Measurements from ENCODE around the gene PDE3A. TPM values are rescaled to one million over a fixed set of nuclear protein-coding genes. Genes with fewer than 3 reads are reported as not detected.
"Not testable (repeated sequence)": the region's sequence is repeated elsewhere in the genome, so short reads cannot be mapped to it uniquely, and the experiment has no call there.

The PDE3A gene
- total RNA-seq, 1 donor from 2014 or later: 5.5 TPM

DNA sequence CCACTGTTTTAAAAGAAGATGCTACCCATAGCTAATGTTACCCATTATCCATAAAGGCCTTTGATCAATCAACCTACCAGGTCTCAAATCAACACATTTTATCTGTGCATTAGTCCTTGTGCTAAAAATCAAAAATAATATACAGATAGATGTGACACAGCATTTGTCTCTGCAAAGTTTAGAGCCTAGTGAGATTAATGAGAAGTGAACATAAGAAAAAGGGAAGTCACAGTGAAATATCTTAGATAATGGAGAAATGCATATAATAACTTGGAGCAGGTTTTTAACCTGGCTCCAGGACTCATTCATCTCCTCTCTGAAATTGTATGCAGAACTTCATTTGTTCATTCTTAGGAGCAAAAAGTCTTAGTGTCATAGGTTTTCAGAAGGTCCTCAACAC lies 7.2 kb downstream of the PDE3A start:
- peaks cover 10% of the 10 kb centered on the region for H3K27me3 ChIP-seq (ENCODE audit: low read depth)
- intact Hi-C loops (cut with DNase I): no loop called here
- H3K36me3 ChIP-seq: no peaks in the 10 kb centered on the region

DNA sequence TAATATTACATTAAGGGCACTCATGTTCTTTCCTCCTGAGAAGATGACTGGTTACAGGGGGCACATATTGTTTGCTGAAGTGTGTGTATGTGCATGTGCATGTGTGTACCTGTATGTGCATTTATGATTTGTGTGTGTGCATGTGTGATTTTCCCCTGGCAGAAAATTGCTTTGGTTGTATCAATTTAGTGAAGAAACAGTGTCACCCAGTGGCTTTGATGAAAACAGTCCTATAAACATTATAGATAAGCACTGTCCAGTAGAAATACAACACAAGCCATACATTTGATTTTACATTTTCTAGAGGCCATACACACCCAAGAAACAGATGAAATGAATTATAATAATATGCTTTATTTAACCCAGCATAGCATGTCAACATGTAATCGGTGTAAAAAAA lies 8.6 kb downstream of the PDE3A start:
- ATAC-seq: no peak
- H3K4me3 ChIP-seq: no peak overlapping the region
- no peaks in the 10 kb centered on the region for H3K9me3 ChIP-seq
- no peak overlapping the region for H3K27ac ChIP-seq
- no peaks in the 10 kb centered on the region for H3K36me3 ChIP-seq
- no peaks in the 10 kb centered on the region for H3K27me3 ChIP-seq (ENCODE audit: low read depth)
- DNase-seq: no peak
- H3K4me1 ChIP-seq: no peaks in the 10 kb centered on the region
- TF ChIP-seq, protein P1, sequence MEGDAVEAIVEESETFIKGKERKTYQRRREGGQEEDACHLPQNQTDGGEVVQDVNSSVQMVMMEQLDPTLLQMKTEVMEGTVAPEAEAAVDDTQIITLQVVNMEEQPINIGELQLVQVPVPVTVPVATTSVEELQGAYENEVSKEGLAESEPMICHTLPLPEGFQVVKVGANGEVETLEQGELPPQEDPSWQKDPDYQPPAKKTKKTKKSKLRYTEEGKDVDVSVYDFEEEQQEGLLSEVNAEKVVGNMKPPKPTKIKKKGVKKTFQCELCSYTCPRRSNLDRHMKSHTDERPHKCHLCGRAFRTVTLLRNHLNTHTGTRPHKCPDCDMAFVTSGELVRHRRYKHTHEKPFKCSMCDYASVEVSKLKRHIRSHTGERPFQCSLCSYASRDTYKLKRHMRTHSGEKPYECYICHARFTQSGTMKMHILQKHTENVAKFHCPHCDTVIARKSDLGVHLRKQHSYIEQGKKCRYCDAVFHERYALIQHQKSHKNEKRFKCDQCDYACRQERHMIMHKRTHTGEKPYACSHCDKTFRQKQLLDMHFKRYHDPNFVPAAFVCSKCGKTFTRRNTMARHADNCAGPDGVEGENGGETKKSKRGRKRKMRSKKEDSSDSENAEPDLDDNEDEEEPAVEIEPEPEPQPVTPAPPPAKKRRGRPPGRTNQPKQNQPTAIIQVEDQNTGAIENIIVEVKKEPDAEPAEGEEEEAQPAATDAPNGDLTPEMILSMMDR (IDR thresholded peaks at IDR 0.05): no peak
- intact Hi-C loops (cut with DNase I): no loop called here

More for the DNA sequence above, 7.2 kb downstream of the PDE3A start:
- Histone ChIP-seq H3K4me3 (no peak overlapping the region), H3K4me1 (no peaks in the 10 kb centered on the region), H3K27ac (no peak overlapping the region), H3K9me3 (no peaks in the 10 kb centered on the region)
- TF ChIP-seq, protein P1 (IDR thresholded peaks at IDR 0.05): no peak
- DNase-seq (no peak), ATAC-seq (no peak)

DNA sequence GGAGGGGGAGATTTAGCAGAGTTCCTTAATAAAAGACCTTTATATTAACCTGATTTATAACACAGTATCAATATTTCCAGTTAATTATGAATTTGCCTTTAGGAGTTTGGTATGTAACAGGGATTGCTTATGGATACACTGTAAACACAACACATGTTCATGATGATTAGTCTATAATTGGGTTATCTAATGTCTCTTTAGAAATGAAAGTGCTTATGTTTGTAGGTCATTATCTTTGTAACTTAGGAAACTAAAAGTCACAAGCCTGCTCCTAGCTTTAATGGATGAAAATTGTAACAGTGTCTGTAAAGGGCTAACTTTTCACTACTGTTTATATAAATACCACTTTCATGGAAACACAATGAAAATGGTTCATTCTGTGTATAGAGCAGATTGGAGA lies 9.4 kb downstream of the PDE3A start:
- ATAC-seq: no peak
- H3K36me3 ChIP-seq: no peaks in the 10 kb centered on the region
- H3K4me1 ChIP-seq: no peaks in the 10 kb centered on the region
- DNase-seq: no peak
- no peaks in the 10 kb centered on the region for H3K27me3 ChIP-seq (ENCODE audit: low read depth)
- H3K4me3 ChIP-seq: no peak overlapping the region
- intact Hi-C loops (cut with DNase I): no loop called here
- TF ChIP-seq, protein P1 (IDR thresholded peaks at IDR 0.05): no peak
- H3K27ac ChIP-seq: no peak overlapping the region
- no peaks in the 10 kb centered on the region for H3K9me3 ChIP-seq

DNA sequence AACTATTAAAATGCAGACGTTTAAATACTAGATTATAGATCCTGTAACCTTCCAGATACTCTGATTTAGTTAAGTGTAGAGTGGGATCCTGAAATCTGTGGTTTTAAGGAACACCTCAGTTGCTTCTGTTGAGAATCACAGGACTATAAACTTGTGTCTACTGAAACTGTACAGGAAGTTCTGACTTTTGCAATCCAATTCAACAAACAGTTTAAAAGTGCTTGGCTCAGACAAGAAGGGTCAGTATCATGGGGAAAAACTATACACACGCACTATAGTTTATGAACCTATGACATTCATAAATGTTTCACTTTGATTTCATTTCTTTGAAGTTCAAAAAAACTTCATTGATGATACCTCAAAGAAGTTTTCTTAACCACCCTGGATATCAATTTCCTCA lies 13.8 kb downstream of the PDE3A start:
- H3K36me3 ChIP-seq: no peaks in the 10 kb centered on the region
- no peaks in the 10 kb centered on the region for H3K4me1 ChIP-seq
- TF ChIP-seq, protein P1 (IDR thresholded peaks at IDR 0.05): no peak
- no peaks in the 10 kb centered on the region for H3K27me3 ChIP-seq (ENCODE audit: low read depth)
- H3K27ac ChIP-seq: no peak overlapping the region
- ATAC-seq: no peak
- intact Hi-C loops (cut with DNase I): no loop called here
- no peaks in the 10 kb centered on the region for H3K9me3 ChIP-seq
- DNase-seq: no peak
- no peak overlapping the region for H3K4me3 ChIP-seq

DNA sequence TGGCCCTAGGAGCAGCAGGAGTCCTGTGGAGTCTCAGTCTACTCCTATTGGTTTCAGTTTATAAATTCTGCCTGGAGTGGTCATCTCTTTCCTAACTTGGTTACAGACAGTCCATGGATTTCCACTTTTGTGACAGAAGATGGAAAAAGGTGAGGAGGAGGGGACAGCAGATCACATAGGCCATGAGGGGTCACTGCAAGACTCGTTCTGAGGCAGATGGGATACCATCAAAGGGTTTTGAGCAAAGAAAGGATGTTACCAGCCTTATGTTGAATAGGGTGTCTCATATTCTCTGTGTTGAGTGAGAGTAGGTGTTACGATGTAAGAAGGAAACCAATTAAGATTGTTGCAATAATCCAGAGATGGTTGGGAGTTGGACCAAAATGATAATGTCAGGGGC lies 15.3 kb downstream of the PDE3A start:
- no peaks in the 10 kb centered on the region for H3K36me3 ChIP-seq
- H3K4me1 ChIP-seq: no peaks in the 10 kb centered on the region
- H3K9me3 ChIP-seq: no peaks in the 10 kb centered on the region
- no peak for DNase-seq
- TF ChIP-seq, protein P1 (IDR thresholded peaks at IDR 0.05): no peak
- intact Hi-C loops (cut with DNase I): no loop called here
- no peak for ATAC-seq
- no peak overlapping the region for H3K27ac ChIP-seq
- H3K27me3 ChIP-seq (ENCODE audit: low read depth): no peaks in the 10 kb centered on the region
- no peak overlapping the region for H3K4me3 ChIP-seq

DNA sequence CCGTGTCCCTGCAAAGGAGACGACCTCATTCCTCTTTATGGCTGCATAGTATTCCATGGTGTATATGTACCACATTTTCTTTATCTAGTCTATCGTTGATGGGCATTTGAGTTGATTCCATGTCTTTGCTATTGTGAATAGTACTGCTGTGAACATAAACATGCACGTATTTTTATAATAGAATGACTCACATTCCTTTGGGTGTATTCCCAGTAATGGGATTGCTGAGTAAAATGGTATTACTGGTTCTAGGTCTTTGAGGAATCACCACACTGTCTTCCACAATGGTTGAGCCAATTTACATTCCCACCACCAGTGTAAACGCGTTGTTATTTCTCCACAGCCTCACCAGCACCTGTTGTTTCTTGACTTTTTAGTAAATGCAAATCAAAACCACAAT lies 16.5 kb downstream of the PDE3A start:
- H3K4me3 ChIP-seq; intact Hi-C loops (cut with DNase I); H3K27me3 ChIP-seq (ENCODE audit: low read depth); H3K36me3 ChIP-seq; H3K4me1 ChIP-seq; H3K9me3 ChIP-seq; ATAC-seq; H3K27ac ChIP-seq; DNase-seq: not testable (repeated sequence)

All from lower lobe of right lung (tissue), 2 donors.